Right cardiac atrium (tissue), 5 donors: ENCODE results near the gene ETV2. TPM values are rescaled to one million over a fixed set of nuclear protein-coding genes. Genes with fewer than 3 reads are reported as not detected.
A peak's percentile ranks its signal among the peaks of the same experiment; 100 is the strongest.

Source experiments
- ATAC-seq, 2 donors: fragments of 200-7000 bp; cut with Tn5 transposase; one replicate each; pipeline versions ENCODE4 v1.8.0 to v1.9.1; 2020; ENCODE audit warnings: moderate library complexity in 2 of 2, mild to moderate bottlenecking in 1 of 2
- DNase-seq, 3 donors: peaks; one replicate each; pipeline ENCODE4 v3.0.0-alpha.2; 2020
- H3K27ac ChIP-seq: one replicate; pipeline ENCODE4 v1.5.1; 2013; ENCODE audit warnings: mild to moderate bottlenecking, low read length, control low read depth, moderate library complexity
- H3K27me3 ChIP-seq: one replicate; pipeline ENCODE4 v1.6.1; 2013; ENCODE audit not compliant: control insufficient read depth, insufficient read depth
- H3K4me1 ChIP-seq: one replicate; pipeline ENCODE4 v1.6.1; 2013; ENCODE audit warnings: low read length; ENCODE audit not compliant: control insufficient read depth, insufficient read depth
- H3K4me3 ChIP-seq: one replicate; pipeline ENCODE4 v1.5.1; 2013; ENCODE audit warnings: low read length, control low read depth
- H3K9me3 ChIP-seq: one replicate; pipeline ENCODE4 v1.6.1; 2013; ENCODE audit warnings: low read length; ENCODE audit not compliant: control insufficient read depth
- WGBS: extraction: QIAGEN DNeasy Blood & Tissue Kit; methylation state at CpG from one replicate; pipeline ENCODE4 v1.1.7; 2013; 5-methylcytosine and 5-hydroxymethylcytosine counted together
- intact Hi-C, 4 donors: fragments of 100-400 bp; cut with DNase I; formaldehyde crosslinking; loops; one replicate each; pipeline versions ENCODE4 v1.11.0 to v1.14.0; 2022 to 2023
- polyA plus RNA-seq: library from polyadenylated mRNA; stranded (reverse); fragments of 200-250 nt; gene quantifications from one replicate; pipeline ENCODE4 v1.2.3, GENCODE V29; 2013
- total RNA-seq, 4 donors: library from RNA; stranded (reverse); fragmentation: NEBNext Ultra II Directional; extraction: Animal tissue kit (Norgen Biotek cat#: 25700); gene quantifications; one replicate each; pipeline ENCODE4 v1.2.1, GENCODE V29; 2021
- donor health status: healthy with polysubstance abuse.
- donor health status: DM: no; HTN: yes; CAD: no.
- donor health status: DM: no; HTN: no; CAD: no.
- donor health status: DM: no; HTN: yes; CAD: no; lungs with severe emphysema.
- donor health status: DM: yes; HTN: yes; CAD: no.

ETV2 gene
- total and polyA plus RNA-seq, 5 donors = 0.41 to 1.0 (median 0.68) TPM; not detected in 1

GRCh38 chr19:35628565-35629331 is 12.8 kb upstream of the ETV2 start, which contains the start of gene RBM42:
Gene RBM42 (plus strand): TSS chr19:35629036. CDS start chr19:35629154, 118 bp downstream.
- H3K27ac ChIP-seq = peak within 1 kb of the TSS; percentile 97
- H3K27me3 ChIP-seq = no peaks in the 10 kb centered on the region
- no peaks in the 10 kb centered on the region for H3K4me1 ChIP-seq
- DNase-seq (peak; percentile 96 to 98 (median 98)), ATAC-seq (peak; percentile 100)
- WGBS = under 1% methylated on average over 56 of the region's 56 CpGs
- intact Hi-C loops = no loop called here
- H3K4me3 ChIP-seq = peak within 1 kb of the TSS; percentile 90
- no peaks in the 10 kb centered on the region for H3K9me3 ChIP-seq

GRCh38 chr19:35629332-35629633 is 12.3 kb upstream of the ETV2 start:
- Histone ChIP-seq H3K4me3 (peak overlapping the region; percentile 90), H3K27me3 (no peaks in the 10 kb centered on the region), H3K27ac (peak overlapping the region; percentile 75), H3K9me3 (no peaks in the 10 kb centered on the region), H3K4me1 (no peaks in the 10 kb centered on the region)
- intact Hi-C loops = no loop called here
- ATAC-seq = no peak
- 5% methylated on average over 15 of the region's 15 CpGs for WGBS
- DNase-seq = no peak

- no peak for ATAC-seq
- Histone ChIP-seq H3K27me3 (no peaks in the 10 kb centered on the region), H3K4me1 (no peaks in the 10 kb centered on the region), H3K9me3 (no peaks in the 10 kb centered on the region), H3K27ac (no peak overlapping the region), H3K4me3 (no peak overlapping the region)
- intact Hi-C loops = no loop called here
- WGBS = 90% methylated on average over 29 of the region's 29 CpGs
- DNase-seq = peak in 1 of 3 donors; percentile 36
Observed at GRCh38 chr19:35633727-35634440, 7.7 kb upstream of the ETV2 start.

GRCh38 chr19:35636651-35637050 is 4.9 kb upstream of the ETV2 start:
- Histone ChIP-seq H3K4me1 (no peaks in the 10 kb centered on the region), H3K27me3 (no peaks in the 10 kb centered on the region), H3K4me3 (no peak overlapping the region), H3K27ac (no peak overlapping the region), H3K9me3 (no peaks in the 10 kb centered on the region)
- 95% methylated on average over 3 of the region's 3 CpGs for WGBS
- intact Hi-C loops = no loop called here
- DNase-seq (no peak), ATAC-seq (no peak)

- H3K27ac ChIP-seq = no peak overlapping the region
- no peaks in the 10 kb centered on the region for H3K4me1 ChIP-seq
- no peak overlapping the region for H3K4me3 ChIP-seq
- H3K27me3 ChIP-seq = no peaks in the 10 kb centered on the region
- H3K9me3 ChIP-seq = no peaks in the 10 kb centered on the region
- WGBS = 94% methylated on average over 25 of the region's 25 CpGs
- intact Hi-C loops = no loop called here
- DNase-seq (peak in 1 of 3 donors; percentile 54), ATAC-seq (no peak)
Observed at GRCh38 chr19:35637165-35637564, 4.4 kb upstream of the ETV2 start.

GRCh38 chr19:35639321-35639639 is 2.3 kb upstream of the ETV2 start:
- Histone ChIP-seq H3K4me3 (no peak overlapping the region), H3K9me3 (no peaks in the 10 kb centered on the region), H3K4me1 (no peaks in the 10 kb centered on the region), H3K27me3 (no peaks in the 10 kb centered on the region), H3K27ac (no peak overlapping the region)
- WGBS = 49% methylated on average over 6 of the region's 6 CpGs
- intact Hi-C loops = no loop called here
- DNase-seq (no peak), ATAC-seq (no peak)

GRCh38 chr19:35639863-35640262 is 1.7 kb upstream of the ETV2 start:
- intact Hi-C loops = no loop called here
- Histone ChIP-seq H3K4me1 (no peaks in the 10 kb centered on the region), H3K27ac (no peak overlapping the region), H3K27me3 (no peaks in the 10 kb centered on the region), H3K4me3 (no peak overlapping the region), H3K9me3 (no peaks in the 10 kb centered on the region)
- ATAC-seq (no peak), DNase-seq (no peak)
- WGBS = 86% methylated on average over 8 of the region's 8 CpGs

- ATAC-seq = no peak
- Histone ChIP-seq H3K27me3 (no peaks in the 10 kb centered on the region), H3K9me3 (no peaks in the 10 kb centered on the region), H3K4me3 (no peak overlapping the region), H3K27ac (no peak overlapping the region), H3K4me1 (no peaks in the 10 kb centered on the region)
- DNase-seq = no peak
- WGBS = 66% methylated on average over 10 of the region's 10 CpGs
- intact Hi-C loops = no loop called here
Observed at GRCh38 chr19:35642312-35642711, 767 bp downstream of the ETV2 start.

- intact Hi-C loops = no loop called here
- H3K27ac ChIP-seq = no peak overlapping the region
- WGBS = 44% methylated on average over 15 of the region's 15 CpGs
Observed at GRCh38 chr19:35642798-35643254, 1.3 kb downstream of the ETV2 start.

GRCh38 chr19:35643255-35644205 is 2.0 kb downstream of the ETV2 start:
- Histone ChIP-seq H3K27ac (peak overlapping the region; percentile 77), H3K27me3 (no peaks in the 10 kb centered on the region), H3K4me1 (no peaks in the 10 kb centered on the region), H3K9me3 (no peaks in the 10 kb centered on the region), H3K4me3 (peak overlapping the region; percentile 56)
- intact Hi-C loops = no loop called here
- under 1% methylated on average over 69 of the region's 69 CpGs for WGBS
- DNase-seq (peak; percentile 87 to 94 (median 93)), ATAC-seq (peak; percentile 74 to 76)

More at GRCh38 chr19:35642798-35643254, 1.3 kb downstream of the ETV2 start:
- ATAC-seq = no peak
- H3K4me3 ChIP-seq = peak overlapping the region; percentile 56
- H3K27me3 ChIP-seq = no peaks in the 10 kb centered on the region
- DNase-seq = peak in 2 of 3 donors; percentile 47 to 69
- H3K9me3 ChIP-seq = no peaks in the 10 kb centered on the region
- H3K4me1 ChIP-seq = no peaks in the 10 kb centered on the region
